Epidermal melanocyte (primary cell): Measurements from ENCODE around the gene USP9X.
"Not testable (repeated sequence)": the region's sequence is repeated elsewhere in the genome, so short reads cannot be mapped to it uniquely, and the experiment has no call there.

Experiments
- DNase-seq: peaks from one replicate; pipeline ENCODE4 v3.0.0; 2011; ENCODE audit warnings: low spot score; ENCODE audit not compliant: insufficient read length

Gene USP9X

DNA sequence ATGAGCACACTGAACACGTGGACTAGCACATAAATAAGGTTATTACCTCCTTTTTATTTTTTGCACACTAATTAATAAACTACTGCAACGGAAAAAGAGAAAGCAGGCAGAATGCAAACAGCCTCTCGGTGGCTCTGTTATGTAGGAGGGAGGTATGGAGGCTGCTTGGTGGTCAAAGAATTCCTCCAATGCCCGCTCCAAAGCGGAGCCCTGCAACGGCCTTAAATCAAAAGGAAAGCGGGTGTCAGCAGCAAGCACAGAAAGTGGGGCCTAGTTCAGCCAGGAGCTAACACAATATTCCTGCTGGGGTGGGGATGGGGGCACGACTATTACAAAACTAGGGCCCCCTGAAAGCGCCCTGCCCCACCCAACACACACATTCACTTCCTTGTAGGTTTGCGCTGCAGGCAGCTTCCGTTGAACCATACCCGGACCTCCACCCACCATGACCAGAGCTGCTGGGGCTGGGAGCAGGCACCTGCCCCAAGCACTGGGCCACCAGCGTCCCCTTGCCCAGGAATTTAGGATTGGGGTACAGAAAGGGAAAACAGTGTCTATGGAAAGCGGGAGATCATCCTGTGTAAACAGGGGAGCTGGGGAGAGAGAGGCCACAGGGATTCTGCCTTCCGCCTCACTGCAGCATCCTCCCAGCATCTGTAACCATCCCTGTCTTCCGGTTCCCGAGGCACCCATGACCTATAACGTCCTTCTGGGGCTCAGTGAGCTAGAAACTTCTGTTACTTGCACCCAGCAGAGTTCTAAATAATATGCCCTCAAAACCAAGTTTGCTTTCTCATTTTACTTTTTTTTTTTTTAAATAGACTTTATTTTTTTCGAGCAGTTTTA lies 191.6 kb downstream of the USP9X start:
- DNase-seq = no peak

DNA sequence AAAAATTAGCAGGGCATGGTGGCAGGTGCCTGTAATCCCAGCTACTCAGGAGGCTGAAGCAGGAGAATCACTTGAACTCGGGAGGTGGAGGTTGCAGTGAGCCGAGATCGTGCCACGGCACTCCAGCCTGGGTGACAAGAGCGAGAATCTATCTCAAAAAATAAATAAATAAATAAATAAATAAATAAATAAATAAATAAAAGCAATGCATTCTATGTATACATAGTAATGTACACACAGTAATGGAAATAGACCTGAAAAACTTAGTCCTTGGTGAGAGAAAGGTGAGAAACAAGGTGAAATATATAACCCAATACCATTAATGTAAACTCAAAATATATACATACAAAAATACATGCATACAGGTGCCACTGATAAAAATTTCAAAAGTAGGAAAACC lies 197.1 kb downstream of the USP9X start:
- not testable (repeated sequence) for DNase-seq

DNA sequence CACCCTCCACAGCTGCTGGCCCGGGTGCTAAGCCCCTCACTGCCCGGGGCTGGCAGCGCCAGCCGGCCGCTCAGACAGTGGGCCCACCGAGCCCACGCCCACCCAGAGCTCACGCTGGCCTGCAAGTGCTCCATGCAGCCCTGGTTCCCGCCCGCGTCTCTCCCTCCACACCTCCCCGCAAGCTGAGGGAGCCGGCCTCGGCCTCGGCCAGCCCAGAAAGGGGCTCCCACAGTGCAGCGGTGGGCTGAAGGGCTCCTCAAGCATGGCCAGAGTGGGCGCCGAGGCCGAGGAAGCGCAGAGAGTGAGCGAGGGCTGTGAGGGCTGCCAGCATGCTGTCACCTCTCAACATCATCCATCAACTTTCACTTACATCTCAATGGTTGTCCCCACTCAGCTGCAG lies 200.7 kb downstream of the USP9X start:
- DNase-seq = not testable (repeated sequence)
